Measurements from ENCODE around the gene FMNL3. TPM values are rescaled to one million over a fixed set of nuclear protein-coding genes. Genes with fewer than 3 reads are reported as not detected.
"Not testable (repeated sequence)": the region's sequence is repeated elsewhere in the genome, so short reads cannot be mapped to it uniquely, and the experiment has no call there.

Gene FMNL3
- total RNA-seq, 1 donor from 2014 or later, result 19.2 TPM

DNA sequence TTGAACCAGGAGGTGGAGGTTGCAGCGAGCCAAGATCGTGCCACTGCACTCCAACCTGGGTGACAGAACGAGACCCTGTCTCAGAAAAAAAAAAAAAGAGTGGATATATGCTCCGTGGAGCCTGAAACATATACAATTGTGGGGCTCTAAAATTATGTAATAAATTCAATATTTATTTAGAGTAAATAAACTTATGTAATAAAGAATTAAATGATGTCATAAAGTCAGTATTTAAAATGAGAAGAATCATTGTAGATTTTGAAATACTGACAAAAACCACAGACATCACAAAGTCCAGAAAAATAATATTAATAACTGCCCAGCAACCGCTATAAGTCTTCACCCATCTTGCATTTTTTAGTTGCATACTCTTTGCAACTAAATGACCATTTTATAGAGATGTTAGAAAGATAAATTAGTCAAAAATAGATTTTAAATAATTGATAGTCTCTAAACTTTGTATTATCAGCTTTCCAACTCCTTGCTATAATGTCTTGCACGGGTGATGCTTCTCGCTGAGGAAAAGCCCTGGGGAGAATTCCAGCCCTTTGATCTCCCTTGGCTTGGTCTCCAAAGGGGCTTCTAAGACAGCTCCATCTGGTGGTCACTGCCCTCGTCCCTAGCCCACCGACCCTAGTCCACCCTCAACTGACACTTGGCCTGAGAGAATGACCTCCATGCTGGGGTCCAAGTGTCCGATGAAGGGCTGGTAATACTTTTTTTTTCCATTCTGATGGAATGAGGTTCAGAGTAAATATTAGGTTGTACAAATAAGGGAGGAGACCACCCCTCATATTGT is 26.2 kb upstream of the FMNL3 start:
- no peaks in the 10 kb centered on the region for H3K4me1 Mint-ChIP-seq
- peaks cover 19% of the 10 kb centered on the region for H3K27me3 Mint-ChIP-seq (ENCODE audit: low read depth)
- H3K4me3 Mint-ChIP-seq, result no peak overlapping the region
- TF ChIP-seq, protein P1, sequence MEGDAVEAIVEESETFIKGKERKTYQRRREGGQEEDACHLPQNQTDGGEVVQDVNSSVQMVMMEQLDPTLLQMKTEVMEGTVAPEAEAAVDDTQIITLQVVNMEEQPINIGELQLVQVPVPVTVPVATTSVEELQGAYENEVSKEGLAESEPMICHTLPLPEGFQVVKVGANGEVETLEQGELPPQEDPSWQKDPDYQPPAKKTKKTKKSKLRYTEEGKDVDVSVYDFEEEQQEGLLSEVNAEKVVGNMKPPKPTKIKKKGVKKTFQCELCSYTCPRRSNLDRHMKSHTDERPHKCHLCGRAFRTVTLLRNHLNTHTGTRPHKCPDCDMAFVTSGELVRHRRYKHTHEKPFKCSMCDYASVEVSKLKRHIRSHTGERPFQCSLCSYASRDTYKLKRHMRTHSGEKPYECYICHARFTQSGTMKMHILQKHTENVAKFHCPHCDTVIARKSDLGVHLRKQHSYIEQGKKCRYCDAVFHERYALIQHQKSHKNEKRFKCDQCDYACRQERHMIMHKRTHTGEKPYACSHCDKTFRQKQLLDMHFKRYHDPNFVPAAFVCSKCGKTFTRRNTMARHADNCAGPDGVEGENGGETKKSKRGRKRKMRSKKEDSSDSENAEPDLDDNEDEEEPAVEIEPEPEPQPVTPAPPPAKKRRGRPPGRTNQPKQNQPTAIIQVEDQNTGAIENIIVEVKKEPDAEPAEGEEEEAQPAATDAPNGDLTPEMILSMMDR (IDR thresholded peaks at IDR 0.05; ENCODE audit: unreplicated experiment), result no peak
- DNase-seq (ENCODE audit: low spot score in 2 of 2, unreplicated experiment in 2 of 2), result no peak
- no peaks in the 10 kb centered on the region for H3K36me3 Mint-ChIP-seq
- no peak overlapping the region for H3K27ac Mint-ChIP-seq
- peaks cover 7% of the 10 kb centered on the region for H3K9me3 Mint-ChIP-seq

DNA sequence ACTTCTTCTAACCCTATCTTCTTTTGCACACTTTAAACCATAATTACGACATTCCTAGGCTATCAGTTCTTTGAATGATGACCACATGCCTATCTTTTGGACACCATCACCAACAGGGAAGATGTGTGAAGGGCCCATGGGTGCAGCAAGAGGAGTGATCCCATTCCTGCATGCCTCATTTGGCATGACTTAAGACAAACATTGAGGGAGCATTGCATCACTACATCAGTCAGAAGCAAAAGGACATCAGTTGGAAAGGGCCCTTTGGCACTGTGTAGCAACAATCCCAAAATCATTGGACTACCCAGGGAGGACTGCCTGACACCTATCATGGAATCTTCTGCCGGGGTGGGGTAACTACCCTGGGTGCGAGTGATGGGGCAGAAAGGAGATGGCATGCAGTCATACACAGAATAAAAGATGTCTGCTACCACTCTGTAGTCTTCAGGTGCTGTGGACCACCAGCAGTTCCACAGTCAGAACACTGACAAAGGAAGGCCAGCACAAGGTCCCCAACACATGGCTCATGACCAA is 23.4 kb upstream of the FMNL3 start:
- H3K27me3 Mint-ChIP-seq (ENCODE audit: low read depth), result peaks cover 24% of the 10 kb centered on the region
- H3K9me3 Mint-ChIP-seq, result peaks cover 7% of the 10 kb centered on the region
- no peak for DNase-seq (ENCODE audit: low spot score in 2 of 2, unreplicated experiment in 2 of 2)
- H3K4me3 Mint-ChIP-seq, result no peak overlapping the region
- H3K36me3 Mint-ChIP-seq, result no peaks in the 10 kb centered on the region
- H3K27ac Mint-ChIP-seq, result no peak overlapping the region
- TF ChIP-seq, protein P1 (IDR thresholded peaks at IDR 0.05; ENCODE audit: unreplicated experiment), result no peak
- no peaks in the 10 kb centered on the region for H3K4me1 Mint-ChIP-seq

DNA sequence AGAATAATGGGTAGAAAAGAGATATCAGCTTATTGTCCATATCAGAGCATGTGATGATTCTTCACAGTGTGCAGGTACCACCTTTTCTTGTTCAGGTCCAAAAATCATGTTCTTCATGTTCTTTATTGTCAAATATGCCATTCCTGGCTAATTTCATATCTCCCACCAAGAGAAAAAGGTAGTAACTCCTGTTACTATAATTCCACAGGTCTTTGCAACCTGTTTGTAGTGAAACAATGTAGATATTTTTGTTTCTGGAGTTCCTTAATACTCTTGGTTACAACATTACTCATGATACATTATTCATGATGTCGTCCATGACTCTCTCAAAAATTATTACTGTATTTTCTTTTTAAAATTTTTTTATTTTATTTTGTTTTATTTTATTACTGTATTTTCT is 22.8 kb upstream of the FMNL3 start:
- no peak for DNase-seq (ENCODE audit: low spot score in 2 of 2, unreplicated experiment in 2 of 2)
- Mint-ChIP-seq H3K9me3 (peaks cover 2% of the 10 kb centered on the region), H3K27ac (no peak overlapping the region), H3K4me3 (no peak overlapping the region), H3K27me3 (ENCODE audit: low read depth) (peaks cover 26% of the 10 kb centered on the region), H3K36me3 (no peaks in the 10 kb centered on the region), H3K4me1 (no peaks in the 10 kb centered on the region)
- TF ChIP-seq, protein P1 (IDR thresholded peaks at IDR 0.05; ENCODE audit: unreplicated experiment), result no peak

DNA sequence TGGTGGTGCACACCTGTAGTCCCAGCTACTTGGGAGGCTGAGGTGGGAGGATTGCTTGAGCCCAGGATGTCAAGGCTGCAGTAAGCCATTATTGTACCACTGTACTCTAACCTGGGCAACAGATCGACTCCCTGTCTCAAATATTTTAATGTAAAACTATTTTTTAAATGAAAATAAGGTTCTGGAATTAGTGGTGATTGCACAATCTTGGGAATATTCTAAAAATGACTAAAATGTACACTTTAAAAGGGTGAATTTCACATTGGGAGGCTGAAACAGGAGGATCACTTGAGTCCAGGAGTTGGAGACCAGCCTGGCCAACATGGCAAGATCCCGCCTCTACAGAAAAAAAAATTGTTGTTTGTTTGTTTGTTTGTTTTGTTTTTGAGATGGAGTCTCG is 21.2 kb upstream of the FMNL3 start:
- Mint-ChIP-seq H3K36me3 (no peaks in the 10 kb centered on the region), H3K9me3 (no peaks in the 10 kb centered on the region), H3K27me3 (ENCODE audit: low read depth) (peaks cover 35% of the 10 kb centered on the region), H3K27ac (no peak overlapping the region), H3K4me1 (no peaks in the 10 kb centered on the region), H3K4me3 (no peak overlapping the region)
- TF ChIP-seq, protein P1 (IDR thresholded peaks at IDR 0.05; ENCODE audit: unreplicated experiment), result no peak
- no peak for DNase-seq (ENCODE audit: low spot score in 2 of 2, unreplicated experiment in 2 of 2)

DNA sequence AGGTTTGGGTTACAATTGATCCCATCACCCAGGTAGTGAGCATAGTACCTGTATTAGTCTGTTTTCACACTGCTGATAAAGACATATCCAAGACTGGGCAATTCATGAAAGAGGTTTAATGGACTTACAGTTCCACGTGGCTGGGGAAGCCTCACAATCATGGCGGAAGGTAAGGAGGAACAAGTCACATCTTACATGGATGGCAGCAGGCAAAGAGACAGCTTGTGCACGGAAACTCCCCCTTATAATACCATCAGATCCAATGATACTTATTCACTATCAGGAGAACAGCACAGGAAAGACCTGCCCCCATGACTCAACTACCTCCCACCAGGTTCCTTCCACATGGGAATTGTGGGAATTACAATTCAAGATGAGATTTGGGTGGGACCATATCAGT is 14.2 kb upstream of the FMNL3 start:
- peaks cover 46% of the 10 kb centered on the region for H3K27me3 Mint-ChIP-seq (ENCODE audit: low read depth)
- H3K27ac Mint-ChIP-seq; H3K9me3 Mint-ChIP-seq; DNase-seq (ENCODE audit: low spot score in 2 of 2, unreplicated experiment in 2 of 2); H3K36me3 Mint-ChIP-seq; H3K4me3 Mint-ChIP-seq; H3K4me1 Mint-ChIP-seq: not testable (repeated sequence)

DNA sequence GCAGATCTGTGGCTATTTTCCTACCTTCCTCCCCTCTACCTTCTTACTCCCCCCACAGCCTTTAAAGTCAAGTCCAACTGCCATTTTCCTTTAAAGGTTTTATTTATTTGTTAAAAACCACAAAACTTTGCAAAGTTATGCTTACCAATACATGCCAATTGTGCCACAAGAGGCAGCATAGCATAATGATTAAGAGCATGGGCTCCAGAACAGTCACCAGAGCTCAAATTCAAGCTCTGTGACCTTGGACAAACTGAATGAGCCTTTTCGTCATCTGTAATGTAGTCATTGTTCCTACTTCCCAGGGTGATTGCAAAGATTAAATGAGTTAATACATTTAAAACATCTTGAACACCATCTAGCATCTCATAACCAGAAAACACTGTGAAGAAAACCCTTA is 13.0 kb upstream of the FMNL3 start:
- H3K4me1 Mint-ChIP-seq, result no peaks in the 10 kb centered on the region
- peaks cover 50% of the 10 kb centered on the region for H3K27me3 Mint-ChIP-seq (ENCODE audit: low read depth)
- H3K4me3 Mint-ChIP-seq, result no peak overlapping the region
- no peaks in the 10 kb centered on the region for H3K36me3 Mint-ChIP-seq
- TF ChIP-seq, protein P1 (IDR thresholded peaks at IDR 0.05; ENCODE audit: unreplicated experiment), result no peak
- no peaks in the 10 kb centered on the region for H3K9me3 Mint-ChIP-seq
- no peak for DNase-seq (ENCODE audit: low spot score in 2 of 2, unreplicated experiment in 2 of 2)
- H3K27ac Mint-ChIP-seq, result no peak overlapping the region

DNA sequence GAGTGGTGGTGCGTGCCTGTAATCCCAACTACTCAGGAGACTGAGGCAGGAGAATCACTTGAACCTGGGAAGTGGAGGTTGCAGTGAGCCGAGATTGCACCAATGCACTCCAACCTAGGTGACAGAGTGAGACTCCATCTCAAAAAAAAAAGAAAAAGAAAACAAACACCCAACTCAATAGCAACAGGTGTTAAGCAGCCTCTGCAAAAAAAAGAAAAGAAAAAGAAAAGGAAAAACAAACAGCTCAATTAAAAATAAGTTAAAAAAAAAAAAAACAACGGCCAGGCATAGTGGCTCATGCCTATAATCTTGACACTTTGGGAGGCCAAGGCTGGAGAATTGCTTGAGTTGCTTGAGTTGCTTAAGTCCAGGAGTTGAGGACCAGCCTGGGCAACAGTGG is 10.6 kb upstream of the FMNL3 start:
- H3K4me3 Mint-ChIP-seq; DNase-seq (ENCODE audit: low spot score in 2 of 2, unreplicated experiment in 2 of 2); H3K4me1 Mint-ChIP-seq; H3K27ac Mint-ChIP-seq; H3K36me3 Mint-ChIP-seq; H3K9me3 Mint-ChIP-seq: not testable (repeated sequence)
- H3K27me3 Mint-ChIP-seq (ENCODE audit: low read depth), result peaks cover 49% of the 10 kb centered on the region
